ENCODE data around the gene GRM7. TPM values are rescaled to one million over a fixed set of nuclear protein-coding genes. Genes with fewer than 3 reads are reported as not detected.

Gene GRM7
- total RNA-seq, 1 experiment from 2014 or later = not detected

GRCh38 chr3:7263347-7264195 lies 402.7 kb downstream of the GRM7 start:
- ChIA-PET CTCF (no interaction called here), POLR2A (ENCODE audit: unreplicated experiment) (no interaction called here)
- Histone ChIP-seq H3K36me3 (ENCODE audit: low read depth, low read length) (no peaks in the 10 kb centered on the region), H4K20me1 (ENCODE audit: low read length) (no peaks in the 10 kb centered on the region), H3K27me3 (ENCODE audit: low read length) (no peaks in the 10 kb centered on the region), H3K79me2 (ENCODE audit: low read length) (no peaks in the 10 kb centered on the region), H3K4me2 (ENCODE audit: low read length) (no peak overlapping the region), H3K27ac (ENCODE audit: low read length) (no peak overlapping the region), H2AFZ (ENCODE audit: low read length) (no peak overlapping the region), H3K4me1 (ENCODE audit: insufficient read depth, low read length) (no peaks in the 10 kb centered on the region), H3K9me2 (replicated peaks; ENCODE audit: low read length) (no peaks in the 10 kb centered on the region), H3F3A (ENCODE audit: low read length, unreplicated experiment) (no peaks in the 10 kb centered on the region), H3K4me3 (ENCODE audit: low read length) (no peak overlapping the region), H3K9ac (ENCODE audit: low read length) (no peak overlapping the region), H3K9me3 (ENCODE audit: low read length) (peaks cover 28% of the 10 kb centered on the region; the same call in 1 of the 2 replicates)
- no peak for DNase-seq
- BruUV-seq (replicated peaks) = no TSS peak
- intact Hi-C loops (cut with micrococcal nuclease) = no loop called here
- ATAC-seq = no peak
- TF ChIP-seq EZH2 (IDR thresholded peaks at IDR 0.05; ENCODE audit: low read length, unreplicated experiment) = no peak
- TF ChIP-seq CTCF (conservative IDR thresholded peaks at IDR 0.05; ENCODE audit: low read depth, low read length) = no peak
- no peak for TF ChIP-seq EZH2phosphoT487 (IDR thresholded peaks at IDR 0.05; ENCODE audit: borderline replicate concordance, low read length)

GRCh38 chr3:7264196-7264526 lies 403.2 kb downstream of the GRM7 start:
- no peaks in the 10 kb centered on the region for H3K4me1 ChIP-seq (ENCODE audit: insufficient read depth, low read length)
- H3K79me2 ChIP-seq (ENCODE audit: low read length) = no peaks in the 10 kb centered on the region
- ChIA-PET POLR2A (ENCODE audit: unreplicated experiment) (no interaction called here), CTCF (no interaction called here)
- H3K9me3 ChIP-seq (ENCODE audit: low read length) = peaks cover 28% of the 10 kb centered on the region; the same call in 1 of the 2 replicates
- no peak overlapping the region for H3K4me2 ChIP-seq (ENCODE audit: low read length)
- H4K20me1 ChIP-seq (ENCODE audit: low read length) = no peaks in the 10 kb centered on the region
- no peak overlapping the region for H3K27ac ChIP-seq (ENCODE audit: low read length)
- intact Hi-C loops (cut with micrococcal nuclease) = no loop called here
- no peak for ATAC-seq
- TF ChIP-seq EZH2 (IDR thresholded peaks at IDR 0.05; ENCODE audit: low read length, unreplicated experiment) (no peak), CTCF (conservative IDR thresholded peaks at IDR 0.05; ENCODE audit: low read depth, low read length) (no peak), EZH2phosphoT487 (IDR thresholded peaks at IDR 0.05; ENCODE audit: borderline replicate concordance, low read length) (no peak)
- H3K9ac ChIP-seq (ENCODE audit: low read length) = no peak overlapping the region
- DNase-seq = no peak
- no peaks in the 10 kb centered on the region for H3F3A ChIP-seq (ENCODE audit: low read length, unreplicated experiment)
- H3K36me3 ChIP-seq (ENCODE audit: low read depth, low read length) = no peaks in the 10 kb centered on the region
- H3K27me3 ChIP-seq (ENCODE audit: low read length) = no peaks in the 10 kb centered on the region
- BruUV-seq (replicated peaks) = no TSS peak
- no peaks in the 10 kb centered on the region for H3K9me2 ChIP-seq (replicated peaks; ENCODE audit: low read length)
- H2AFZ ChIP-seq (ENCODE audit: low read length) = no peak overlapping the region
- H3K4me3 ChIP-seq (ENCODE audit: low read length) = no peak overlapping the region

GRCh38 chr3:7265736-7266135 lies 404.8 kb downstream of the GRM7 start:
- intact Hi-C loops (cut with micrococcal nuclease) = no loop called here
- no peak overlapping the region for H3K4me3 ChIP-seq (ENCODE audit: low read length)
- no peak for ATAC-seq
- H3K9me2 ChIP-seq (replicated peaks; ENCODE audit: low read length) = no peaks in the 10 kb centered on the region
- no peaks in the 10 kb centered on the region for H4K20me1 ChIP-seq (ENCODE audit: low read length)
- H3K27me3 ChIP-seq (ENCODE audit: low read length) = no peaks in the 10 kb centered on the region
- H3K4me2 ChIP-seq (ENCODE audit: low read length) = no peak overlapping the region
- H3K36me3 ChIP-seq (ENCODE audit: low read depth, low read length) = no peaks in the 10 kb centered on the region
- H2AFZ ChIP-seq (ENCODE audit: low read length) = no peak overlapping the region
- ChIA-PET CTCF (no interaction called here), POLR2A (ENCODE audit: unreplicated experiment) (no interaction called here)
- BruUV-seq (replicated peaks) = no TSS peak
- TF ChIP-seq EZH2 (IDR thresholded peaks at IDR 0.05; ENCODE audit: low read length, unreplicated experiment) (no peak), EZH2phosphoT487 (IDR thresholded peaks at IDR 0.05; ENCODE audit: borderline replicate concordance, low read length) (no peak), CTCF (conservative IDR thresholded peaks at IDR 0.05; ENCODE audit: low read depth, low read length) (no peak)
- no peak for DNase-seq
- H3K79me2 ChIP-seq (ENCODE audit: low read length) = no peaks in the 10 kb centered on the region
- H3K9me3 ChIP-seq (ENCODE audit: low read length) = peaks cover 28% of the 10 kb centered on the region; the same call in 1 of the 2 replicates
- H3K27ac ChIP-seq (ENCODE audit: low read length) = no peak overlapping the region
- no peak overlapping the region for H3K9ac ChIP-seq (ENCODE audit: low read length)
- H3F3A ChIP-seq (ENCODE audit: low read length, unreplicated experiment) = no peaks in the 10 kb centered on the region
- no peaks in the 10 kb centered on the region for H3K4me1 ChIP-seq (ENCODE audit: insufficient read depth, low read length)

Data from PC-3 (cell line).